Endothelial cell of umbilical vein (primary cell): Measurements from ENCODE around the gene RPL39L. TPM values are rescaled to one million over a fixed set of nuclear protein-coding genes. Genes with fewer than 3 reads are reported as not detected.

Source experiments
- BruUV-seq: library from RNA; stranded (reverse); fragments of 400-500 nt; replicated peaks from 2 replicates; lab custom pipeline; 2021; lab: Mats Ljungman, UMichigan
- CTCF ChIA-PET: fragments of 300-600, 350-600 bp; sonication (Branson Sonifier 250); formaldehyde crosslinking; loops from one replicate; lab custom pipeline; 2021; ENCODE audit warnings: antibody characterized with exemption, inconsistent platforms; lab: Charles Lee
- POLR2A ChIA-PET: fragments of 300-600, 350-600 bp; sonication (Branson Sonifier 250); formaldehyde crosslinking; loops from one replicate; lab custom pipeline; 2021; ENCODE audit warnings: antibody characterized with exemption, inconsistent platforms; lab: Charles Lee
- DNase-seq: peaks from one replicate; pipeline ENCODE4 v3.0.0-alpha.2; 2011; ENCODE audit warnings: low read depth, low spot score
- FAIRE-seq: peaks from 2 replicates; lab custom pipeline; 2011; peaks lifted over from hg19 to GRCh38; lab: Jason Lieb, UNC
- H2AFZ ChIP-seq: 2 replicates; pipeline ENCODE4 v1.6.0; 2012; ENCODE audit warnings: low read depth, low read length, control low read depth, inconsistent platforms
- H3K27ac ChIP-seq: 2 replicates; pipeline ENCODE4 v1.5.1; 2011; ENCODE audit warnings: low read depth, mild to moderate bottlenecking, control low read depth, low read length, moderate library complexity; ENCODE audit not compliant: insufficient read depth
- H3K27me3 ChIP-seq, 2 experiments: 2 replicates each; pipeline versions ENCODE4 v1.6.0 to v1.6.1; 2011; ENCODE audit warnings: low read length in 2 of 2, mixed read lengths in 1 of 2; ENCODE audit not compliant: control insufficient read depth in 2 of 2, insufficient read depth in 2 of 2
- H3K36me3 ChIP-seq, 2 experiments: 2 replicates in 1 of 2; 3 replicates in 1 of 2; pipeline ENCODE4 v1.5.1; 2011; ENCODE audit warnings: low read length in 2 of 2, mild to moderate bottlenecking in 1 of 2, moderate library complexity in 1 of 2; ENCODE audit not compliant: control insufficient read depth in 2 of 2, insufficient read depth in 2 of 2; ENCODE audit errors: extremely low read depth in 1 of 2
- H3K4me1 ChIP-seq: 3 replicates; pipeline ENCODE4 v1.5.1; 2011; ENCODE audit warnings: mild to moderate bottlenecking, low read length; ENCODE audit not compliant: control insufficient read depth, insufficient read depth; ENCODE audit errors: extremely low read depth
- H3K4me2 ChIP-seq: 2 replicates; pipeline ENCODE4 v1.6.1; 2011; ENCODE audit warnings: low read length, control low read depth, mixed read lengths; ENCODE audit not compliant: insufficient read depth
- H3K4me3 ChIP-seq, 3 experiments: fragments of 200-600 bp in 1 of 3; sonication (generic), shearing (Covaris generic) in 1 of 3; replicated peaks in 1 of 3; 2 replicates each; pipeline ENCODE4 v1.5.1; 2011 to 2016; ENCODE audit warnings: control low read depth in 3 of 3, low read length in 3 of 3, mild to moderate bottlenecking in 2 of 3, inconsistent platforms in 1 of 3, low read depth in 1 of 3, moderate library complexity in 1 of 3; ENCODE audit not compliant: insufficient read depth in 1 of 3
- H3K79me2 ChIP-seq: 2 replicates; pipeline ENCODE4 v1.6.0; 2012; ENCODE audit warnings: low read length, inconsistent platforms; ENCODE audit not compliant: control insufficient read depth, insufficient read depth
- H3K9ac ChIP-seq: replicated peaks from 2 replicates; pipeline ENCODE3; 2011; ENCODE audit warnings: low read length, control low read depth; ENCODE audit not compliant: insufficient read depth; ENCODE audit errors: extremely low read depth
- H3K9me1 ChIP-seq: replicated peaks from 3 replicates; pipeline ENCODE4 v1.6.0; 2011; ENCODE audit warnings: mild to moderate bottlenecking, low read length; ENCODE audit not compliant: control insufficient read depth, insufficient read depth; ENCODE audit errors: extremely low read depth
- H3K9me3 ChIP-seq: replicated peaks from 2 replicates; pipeline ENCODE4 v1.5.1; 2012; ENCODE audit warnings: low read length, inconsistent platforms; ENCODE audit not compliant: control insufficient read depth, insufficient read depth
- H4K20me1 ChIP-seq: replicated peaks from 2 replicates; pipeline ENCODE3; 2011; ENCODE audit warnings: mild to moderate bottlenecking, low read length; ENCODE audit not compliant: control insufficient read depth, insufficient read depth; ENCODE audit errors: extremely low read depth
- FOS ChIP-seq: IDR thresholded peaks from 2 replicates; pipeline ENCODE4 v1.6.1; 2011; ENCODE audit warnings: mild to moderate bottlenecking, low read length, moderate library complexity, borderline replicate concordance; ENCODE audit not compliant: insufficient read depth
- JUN ChIP-seq: IDR thresholded peaks from 2 replicates; pipeline ENCODE4 v1.6.1; 2011; ENCODE audit warnings: borderline replicate concordance, low read depth; ENCODE audit not compliant: insufficient read length, insufficient read depth
- POLR2A ChIP-seq: IDR thresholded peaks from 2 replicates; pipeline ENCODE4 v1.6.1; 2012; ENCODE audit warnings: low read depth, mild to moderate bottlenecking, control low read depth, low read length
- POLR2AphosphoS5 ChIP-seq: IDR thresholded peaks from 2 replicates; pipeline ENCODE4 v1.6.1; 2012; ENCODE audit warnings: low read depth, mild to moderate bottlenecking, control low read depth, low read length, moderate library complexity; ENCODE audit not compliant: insufficient read depth
- dilution Hi-C: fragments of 300-500 bp; cut with MboI; formaldehyde crosslinking; loops from one replicate; pipeline ENCODE4 v1.15.0; 2019; ENCODE audit warnings: low sequenced_read_pairs; ENCODE audit not compliant: extremely low pct_ligation_motif_present
- intact Hi-C: fragments of 100-400 bp; cut with micrococcal nuclease; formaldehyde crosslinking; loops from one replicate; pipeline ENCODE4 v1.10.0; 2022
- polyA plus RNA-seq, 4 experiments: library from polyadenylated mRNA; depleted of rRNA in 3 of 4; stranded (reverse) in 3 of 4; unstranded in 1 of 4; fragments of >200 nt; gene quantifications; 2 replicates each; pipeline versions ENCODE4 v1.2.1 to v1.2.3, GENCODE V29; 2011 to 2012; ENCODE audit warnings: missing spikeins in 1 of 4
- total RNA-seq: library from RNA; stranded (reverse); gene quantifications from 2 replicates; pipeline ENCODE4 v1.2.3, GENCODE V29; 2021
- TF ChIP-seq, protein P1 (sequence below), 2 donors: IDR thresholded peaks; 1 replicate in 1 of 2; 2 replicates in 1 of 2; pipeline ENCODE4 v1.5.1; 2011; ENCODE audit warnings: low read length in 2 of 2, mild to moderate bottlenecking in 2 of 2, moderate library complexity in 2 of 2, control low read depth in 1 of 2, inconsistent platforms in 1 of 2, low read depth in 1 of 2; ENCODE audit not compliant: insufficient read depth in 1 of 2; ENCODE audit errors: extremely low read depth in 1 of 2

Gene RPL39L
- total and polyA plus RNA-seq, 2 donors (not counting 3 experiments of a cell fraction or from before 2014, with no cell fraction given): 14.3 to 22.3 TPM

DNA sequence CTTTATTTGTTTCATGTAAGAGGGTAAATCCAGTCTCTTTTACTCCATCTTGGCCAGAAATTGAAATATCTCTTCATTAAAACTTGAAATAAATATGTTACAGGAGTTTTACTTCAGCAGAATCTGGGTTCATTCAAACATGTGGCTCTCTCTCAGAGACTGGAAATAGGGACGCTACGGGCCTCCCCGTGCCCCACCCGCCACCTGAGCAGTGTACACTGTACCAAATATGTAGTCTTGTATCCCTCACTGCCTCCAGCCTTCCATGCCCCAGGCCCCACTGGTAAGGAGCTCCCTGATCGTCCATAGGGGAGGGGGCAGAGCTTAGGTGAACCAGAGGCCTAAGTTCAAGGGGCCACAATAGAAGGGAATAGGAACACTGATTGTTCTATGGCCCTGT is 36.0 kb downstream of the RPL39L start:
- Histone ChIP-seq H3K79me2 (no peaks in the 10 kb centered on the region), H2AFZ (no peak overlapping the region), H3K9me1 (no peaks in the 10 kb centered on the region), H3K4me1 (peaks cover 13% of the 10 kb centered on the region), H3K9ac (no peak overlapping the region), H3K36me3 (no peaks in the 10 kb centered on the region), H3K4me2 (no peak overlapping the region), H3K9me3 (no peaks in the 10 kb centered on the region), H3K4me3 (no peak overlapping the region), H3K27me3 (no peaks in the 10 kb centered on the region), H3K27ac (no peak overlapping the region), H4K20me1 (no peaks in the 10 kb centered on the region)
- DNase-seq (no peak), FAIRE-seq (no peak)
- no TSS peak for BruUV-seq
- intact Hi-C loops: loop anchor here (5.0 kb wide), 1 partner anchor 171 kb away; the partner anchor contains the start of gene ST6GAL1
- dilution Hi-C loops: no loop called here
- POLR2A ChIA-PET: no interaction called here
- CTCF ChIA-PET: interaction anchor here (3.0 to 3.7 kb wide), 2 partner anchors 10 to 254 kb away, joined by 12 to 65 read pairs; no protein-coding TSS in a partner anchor
- TF ChIP-seq FOS (no peak), JUN (no peak), POLR2A (no peak), POLR2AphosphoS5 (no peak)
- TF ChIP-seq, protein P1, sequence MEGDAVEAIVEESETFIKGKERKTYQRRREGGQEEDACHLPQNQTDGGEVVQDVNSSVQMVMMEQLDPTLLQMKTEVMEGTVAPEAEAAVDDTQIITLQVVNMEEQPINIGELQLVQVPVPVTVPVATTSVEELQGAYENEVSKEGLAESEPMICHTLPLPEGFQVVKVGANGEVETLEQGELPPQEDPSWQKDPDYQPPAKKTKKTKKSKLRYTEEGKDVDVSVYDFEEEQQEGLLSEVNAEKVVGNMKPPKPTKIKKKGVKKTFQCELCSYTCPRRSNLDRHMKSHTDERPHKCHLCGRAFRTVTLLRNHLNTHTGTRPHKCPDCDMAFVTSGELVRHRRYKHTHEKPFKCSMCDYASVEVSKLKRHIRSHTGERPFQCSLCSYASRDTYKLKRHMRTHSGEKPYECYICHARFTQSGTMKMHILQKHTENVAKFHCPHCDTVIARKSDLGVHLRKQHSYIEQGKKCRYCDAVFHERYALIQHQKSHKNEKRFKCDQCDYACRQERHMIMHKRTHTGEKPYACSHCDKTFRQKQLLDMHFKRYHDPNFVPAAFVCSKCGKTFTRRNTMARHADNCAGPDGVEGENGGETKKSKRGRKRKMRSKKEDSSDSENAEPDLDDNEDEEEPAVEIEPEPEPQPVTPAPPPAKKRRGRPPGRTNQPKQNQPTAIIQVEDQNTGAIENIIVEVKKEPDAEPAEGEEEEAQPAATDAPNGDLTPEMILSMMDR (IDR thresholded peaks at IDR 0.05; ENCODE audit: extremely low read depth in 1 of 2, insufficient read depth in 1 of 2, low read depth in 1 of 2, low read length in 2 of 2): no peak
